Activated T-cell treated with anti-CD3 and anti-CD28 coated beads, Interleukin-2, amount 50 U/mL, for 48 hours (primary cell): ENCODE measurements around the gene LIPJ.

ENCODE experiments used
- DNase-seq, 2 experiments: peaks; one replicate each; pipeline ENCODE4 v3.0.0-alpha.2; 2020

Gene LIPJ

GRCh38 chr10:88598055-88598454, 11.5 kb downstream of the LIPJ start:
- no peak for DNase-seq

- no peak for DNase-seq
These were observed 21.6 kb downstream of the LIPJ start for GRCh38 chr10:88608052-88608732.

- no peak for DNase-seq
These were observed 22.2 kb downstream of the LIPJ start for GRCh38 chr10:88608780-88609179.

- no peak for DNase-seq
These were observed 29.9 kb downstream of the LIPJ start for GRCh38 chr10:88616250-88616977.

GRCh38 chr10:88617772-88618300, 31.3 kb downstream of the LIPJ start:
- no peak for DNase-seq

- no peak for DNase-seq
These were observed 31.9 kb downstream of the LIPJ start for GRCh38 chr10:88618496-88618895.

- DNase-seq: no peak
These were observed 33.9 kb downstream of the LIPJ start for GRCh38 chr10:88620441-88620840.

- DNase-seq: no peak
These were observed 37.3 kb downstream of the LIPJ start for GRCh38 chr10:88623835-88624234.

GRCh38 chr10:88624840-88625239, 38.3 kb downstream of the LIPJ start:
- no peak for DNase-seq

- no peak for DNase-seq
These were observed 53.6 kb downstream of the LIPJ start for GRCh38 chr10:88640186-88640585.

- DNase-seq: no peak
These were observed 55.6 kb downstream of the LIPJ start for GRCh38 chr10:88642209-88642608.

GRCh38 chr10:88642963-88643362, 56.4 kb downstream of the LIPJ start:
- DNase-seq: no peak

GRCh38 chr10:88647061-88647615, 60.6 kb downstream of the LIPJ start:
- DNase-seq: no peak

- no peak for DNase-seq
These were observed 64.6 kb downstream of the LIPJ start for GRCh38 chr10:88651101-88651551.

- no peak for DNase-seq
These were observed 66.1 kb downstream of the LIPJ start for GRCh38 chr10:88652616-88653015.
